MM.1S (cell line): ENCODE measurements around the gene MOB1A.
"Not testable (repeated sequence)": the region's sequence is repeated elsewhere in the genome, so short reads cannot be mapped to it uniquely, and the experiment has no call there.

ENCODE experiments used
- DNase-seq: peaks from one replicate; pipeline ENCODE4 v3.0.0-alpha.2; 2015
- H2AFZ ChIP-seq: fragments of 300-600 bp; sonication (generic); 2 replicates; pipeline ENCODE4 v1.6.0; 2016; ENCODE audit warnings: antibody characterized with exemption, low read length
- H3F3A ChIP-seq: fragments of 300-600 bp; sonication (generic); 2 replicates; pipeline ENCODE4 v1.6.1; 2016; ENCODE audit warnings: mild to moderate bottlenecking, antibody characterized with exemption, low read length, moderate library complexity, mixed read lengths; ENCODE audit not compliant: insufficient read depth
- H3K27ac ChIP-seq: fragments of 300-600 bp; sonication (generic); 2 replicates; pipeline ENCODE4 v1.5.1; 2016; ENCODE audit warnings: mild to moderate bottlenecking, low read length
- H3K27me3 ChIP-seq: fragments of 300-600 bp; sonication (generic); replicated peaks from 2 replicates; pipeline ENCODE4 v1.6.0; 2016; ENCODE audit warnings: low read length; ENCODE audit not compliant: insufficient read depth
- H3K36me3 ChIP-seq: fragments of 300-600 bp; sonication (generic); replicated peaks from 2 replicates; pipeline ENCODE4 v1.6.1; 2016; ENCODE audit warnings: mild to moderate bottlenecking, low read length, mixed read lengths; ENCODE audit not compliant: insufficient read depth
- H3K4me1 ChIP-seq: fragments of 300-600 bp; sonication (generic); 2 replicates; pipeline ENCODE4 v1.6.1; 2016; ENCODE audit warnings: low read length, mixed read lengths
- H3K4me2 ChIP-seq: fragments of 300-600 bp; sonication (generic); 2 replicates; pipeline ENCODE4 v1.6.0; 2016; ENCODE audit warnings: low read depth, low read length
- H3K4me3 ChIP-seq: fragments of 300-600 bp; sonication (generic); 2 replicates; pipeline ENCODE4 v1.5.1; 2016; ENCODE audit warnings: low read length, mixed read lengths
- H3K79me2 ChIP-seq: fragments of 300-600 bp; sonication (generic); 2 replicates; pipeline ENCODE4 v1.6.1; 2016; ENCODE audit warnings: mixed run types, low read length, mixed read lengths
- H3K9ac ChIP-seq: fragments of 300-600 bp; sonication (generic); 2 replicates; pipeline ENCODE4 v1.6.1; 2016; ENCODE audit warnings: low read length, mixed read lengths
- H3K9me2 ChIP-seq: fragments of 300-600 bp; sonication (generic); replicated peaks from 2 replicates; pipeline ENCODE4 v1.6.1; 2016; ENCODE audit warnings: mild to moderate bottlenecking, low read length, mixed read lengths; ENCODE audit not compliant: insufficient read depth
- H3K9me3 ChIP-seq: fragments of 300-600 bp; sonication (generic); replicated peaks from 2 replicates; pipeline ENCODE4 v1.6.1; 2016; ENCODE audit warnings: mild to moderate bottlenecking, low read length, mixed read lengths; ENCODE audit not compliant: insufficient read depth
- H4K20me1 ChIP-seq: fragments of 300-600 bp; sonication (generic); 2 replicates; pipeline ENCODE4 v1.6.1; 2016; ENCODE audit warnings: mild to moderate bottlenecking, low read length, moderate library complexity, mixed read lengths; ENCODE audit not compliant: insufficient read depth
- EZH2 ChIP-seq: fragments of 300-600 bp; sonication (generic); optimal IDR thresholded peaks from 2 replicates; pipeline ENCODE3; 2017; ENCODE audit warnings: low read depth, mild to moderate bottlenecking, antibody characterized with exemption, low read length, mixed read lengths
- EZH2phosphoT487 ChIP-seq: fragments of 300-600 bp; sonication (generic); IDR thresholded peaks from 2 replicates; pipeline ENCODE4 v1.6.1; 2018; ENCODE audit warnings: antibody characterized with exemption, low read length
- TF ChIP-seq, protein P1 (sequence below): fragments of 300-600 bp; sonication (generic); IDR thresholded peaks from 2 replicates; pipeline ENCODE4 v1.5.1; 2016; ENCODE audit warnings: antibody characterized with exemption, low read length, mixed read lengths

Gene MOB1A

DNA sequence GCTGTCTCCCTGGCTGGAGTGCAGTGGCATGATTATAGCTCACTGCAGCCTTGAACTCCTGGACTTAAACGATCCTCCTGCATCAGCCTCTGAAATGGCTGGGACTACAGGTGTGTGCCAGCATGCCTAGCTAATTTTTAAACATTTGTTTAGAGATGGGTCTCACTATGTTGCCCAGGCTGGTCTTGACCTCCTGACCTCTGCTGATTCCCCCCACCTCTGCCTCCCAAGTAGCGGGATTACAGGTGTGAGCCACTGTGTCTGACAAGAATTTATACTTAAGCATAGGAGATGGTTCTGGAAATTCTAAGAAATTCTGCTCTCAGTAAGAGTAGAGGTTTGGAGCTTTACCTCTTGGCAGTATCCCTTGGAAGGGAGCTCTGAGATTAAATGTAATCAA lies 38.0 kb upstream of the MOB1A start:
- no peaks in the 10 kb centered on the region for H4K20me1 ChIP-seq
- no peak overlapping the region for H3K4me2 ChIP-seq
- H3K9me3 ChIP-seq: no peaks in the 10 kb centered on the region
- H3F3A ChIP-seq: no peaks in the 10 kb centered on the region
- no peak overlapping the region for H3K27ac ChIP-seq
- H2AFZ ChIP-seq: no peak overlapping the region
- peaks cover 3% of the 10 kb centered on the region; the same call in 1 of the 2 replicates for H3K4me1 ChIP-seq
- no peak overlapping the region for H3K4me3 ChIP-seq
- H3K36me3 ChIP-seq: peaks cover 8% of the 10 kb centered on the region; the same call in 1 of the 2 replicates
- DNase-seq: no peak
- peaks cover 8% of the 10 kb centered on the region; the same call in 1 of the 2 replicates for H3K79me2 ChIP-seq
- H3K27me3 ChIP-seq: no peaks in the 10 kb centered on the region
- no peak overlapping the region for H3K9ac ChIP-seq
- H3K9me2 ChIP-seq: no peaks in the 10 kb centered on the region
- TF ChIP-seq EZH2phosphoT487 (no peak), EZH2 (no peak)
- TF ChIP-seq, protein P1, sequence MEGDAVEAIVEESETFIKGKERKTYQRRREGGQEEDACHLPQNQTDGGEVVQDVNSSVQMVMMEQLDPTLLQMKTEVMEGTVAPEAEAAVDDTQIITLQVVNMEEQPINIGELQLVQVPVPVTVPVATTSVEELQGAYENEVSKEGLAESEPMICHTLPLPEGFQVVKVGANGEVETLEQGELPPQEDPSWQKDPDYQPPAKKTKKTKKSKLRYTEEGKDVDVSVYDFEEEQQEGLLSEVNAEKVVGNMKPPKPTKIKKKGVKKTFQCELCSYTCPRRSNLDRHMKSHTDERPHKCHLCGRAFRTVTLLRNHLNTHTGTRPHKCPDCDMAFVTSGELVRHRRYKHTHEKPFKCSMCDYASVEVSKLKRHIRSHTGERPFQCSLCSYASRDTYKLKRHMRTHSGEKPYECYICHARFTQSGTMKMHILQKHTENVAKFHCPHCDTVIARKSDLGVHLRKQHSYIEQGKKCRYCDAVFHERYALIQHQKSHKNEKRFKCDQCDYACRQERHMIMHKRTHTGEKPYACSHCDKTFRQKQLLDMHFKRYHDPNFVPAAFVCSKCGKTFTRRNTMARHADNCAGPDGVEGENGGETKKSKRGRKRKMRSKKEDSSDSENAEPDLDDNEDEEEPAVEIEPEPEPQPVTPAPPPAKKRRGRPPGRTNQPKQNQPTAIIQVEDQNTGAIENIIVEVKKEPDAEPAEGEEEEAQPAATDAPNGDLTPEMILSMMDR: no peak

- not testable (repeated sequence) for H3K27me3 ChIP-seq, H3F3A ChIP-seq, H3K9me2 ChIP-seq, H3K27ac ChIP-seq, H3K9me3 ChIP-seq, H2AFZ ChIP-seq, H3K9ac ChIP-seq, H3K4me3 ChIP-seq, H3K4me2 ChIP-seq, DNase-seq, H4K20me1 ChIP-seq, H3K4me1 ChIP-seq
- H3K79me2 ChIP-seq: peaks cover 14% of the 10 kb centered on the region; the same call in 1 of the 2 replicates
- peaks cover 12% of the 10 kb centered on the region for H3K36me3 ChIP-seq
Measured at GRCh38 chr2:74215771-74216170, 37.1 kb upstream of the MOB1A start.

DNA sequence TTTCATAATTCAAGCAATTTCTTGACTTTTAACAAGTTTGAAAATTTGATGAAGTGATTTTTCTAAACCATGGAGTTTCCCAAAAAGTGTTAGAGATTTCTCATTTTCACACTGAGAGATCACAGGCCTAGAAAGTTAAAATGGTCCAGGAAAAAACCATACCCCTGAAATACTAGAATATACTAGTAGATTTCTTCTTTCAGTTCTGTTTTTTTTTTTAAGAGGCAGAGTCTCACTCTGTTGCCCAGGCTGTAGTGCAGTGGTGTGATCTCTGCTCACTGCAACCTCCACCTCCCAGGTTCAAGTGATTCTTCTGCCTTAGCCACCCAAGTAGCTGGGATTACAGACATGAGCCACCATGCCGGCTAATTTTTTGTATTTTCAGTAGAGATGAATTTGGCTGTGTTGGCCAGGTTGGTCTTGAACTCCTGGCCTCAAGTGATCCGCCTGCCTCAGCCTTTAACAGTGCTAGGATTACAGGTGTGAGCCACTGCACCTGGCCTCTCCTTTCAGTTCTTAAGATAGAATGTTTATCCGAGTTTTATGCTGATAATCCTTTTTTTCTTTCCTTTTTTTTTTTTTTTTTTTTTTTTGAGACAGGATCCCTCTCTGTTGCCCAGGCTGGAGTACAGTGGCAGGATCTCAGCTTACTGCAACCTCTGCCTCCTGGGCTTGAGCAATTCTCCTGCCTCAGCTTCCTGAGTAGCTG lies 34.2 kb upstream of the MOB1A start:
- TF ChIP-seq, protein P1: no peak
- TF ChIP-seq EZH2 (no peak), EZH2phosphoT487 (no peak)
- Histone ChIP-seq H3K4me3 (no peak overlapping the region), H3K9me3 (no peaks in the 10 kb centered on the region), H2AFZ (no peak overlapping the region), H3K79me2 (peaks cover 42% of the 10 kb centered on the region), H3K27ac (no peak overlapping the region; the same call in 1 of the 2 replicates), H3K9me2 (no peaks in the 10 kb centered on the region), H3F3A (no peaks in the 10 kb centered on the region), H3K9ac (no peak overlapping the region), H3K27me3 (no peaks in the 10 kb centered on the region), H3K4me1 (peaks cover 7% of the 10 kb centered on the region; the same call in 1 of the 2 replicates), H3K36me3 (peaks cover 26% of the 10 kb centered on the region), H4K20me1 (no peaks in the 10 kb centered on the region), H3K4me2 (no peak overlapping the region)
- DNase-seq: no peak

GRCh38 chr2:74206180-74206688 lies 27.6 kb upstream of the MOB1A start:
- Histone ChIP-seq H3F3A (peaks cover 37% of the 10 kb centered on the region), H4K20me1 (no peaks in the 10 kb centered on the region; the same call in 1 of the 2 replicates), H3K4me3 (peak overlapping the region; percentile 24), H3K36me3 (peaks cover 19% of the 10 kb centered on the region), H3K79me2 (peaks cover 88% of the 10 kb centered on the region), H3K4me1 (peaks cover 45% of the 10 kb centered on the region), H3K9me2 (no peaks in the 10 kb centered on the region), H3K27me3 (no peaks in the 10 kb centered on the region), H3K9me3 (no peaks in the 10 kb centered on the region), H3K27ac (peak overlapping the region; percentile 90), H2AFZ (no peak overlapping the region), H3K4me2 (peak overlapping the region; percentile 65), H3K9ac (peak overlapping the region; percentile 48; the same call in 1 of the 2 replicates)
- TF ChIP-seq EZH2: no peak
- TF ChIP-seq EZH2phosphoT487: no peak
- TF ChIP-seq, protein P1: no peak
- peak; percentile 85 for DNase-seq
